OCI-LY1 (cell line): Measurements from ENCODE around the gene CHD9NB.

ENCODE experiments used
- CTCF ChIP-seq: fragments of 200-600 bp; sonication (generic), shearing (Covaris generic); IDR thresholded peaks from 2 replicates; pipeline ENCODE4 v1.5.1; 2017; ENCODE audit warnings: mild to moderate bottlenecking, antibody characterized with exemption, low read length, moderate library complexity, mixed read lengths
- EZH2 ChIP-seq: fragments of 200-600 bp; sonication (generic), shearing (Covaris generic); IDR thresholded peaks from 2 replicates; pipeline ENCODE4 v1.8.0; 2017; ENCODE audit warnings: borderline replicate concordance, mixed run types, mild to moderate bottlenecking, antibody characterized with exemption, low read length, moderate library complexity, mixed read lengths

- TF ChIP-seq CTCF (no peak), EZH2 (no peak)
Measured at GRCh38 chr16:53043986-53044601, 8.6 kb downstream of the CHD9NB start.
